Activated CD4-positive, alpha-beta T cell treated with anti-CD3 and anti-CD28 coated beads, Interleukin-2, amount 10 ng/mL, durations not matched to agents 24 days and 14 days (primary cell): ENCODE data around the gene UBE2G1. TPM values are rescaled to one million over a fixed set of nuclear protein-coding genes. Genes with fewer than 3 reads are reported as not detected.

Experiments used
- DNase-seq: peaks from one replicate; pipeline ENCODE4 v3.0.0; 2022
- H3K27ac Mint-ChIP-seq: one replicate; pipeline ENCODE4 v1.8.0; 2022; ENCODE audit warnings: mild to moderate bottlenecking, mixed read lengths
- H3K27me3 Mint-ChIP-seq: one replicate; pipeline ENCODE4 v1.8.0; 2022; ENCODE audit warnings: mixed read lengths
- H3K36me3 Mint-ChIP-seq: one replicate; pipeline ENCODE4 v1.8.0; 2022; ENCODE audit warnings: low read depth, mild to moderate bottlenecking, mixed read lengths
- H3K4me1 Mint-ChIP-seq: one replicate; pipeline ENCODE4 v1.8.0; 2021; ENCODE audit warnings: mixed read lengths
- H3K4me3 Mint-ChIP-seq: one replicate; pipeline ENCODE4 v1.8.0; 2022; ENCODE audit warnings: mild to moderate bottlenecking, moderate library complexity, mixed read lengths
- H3K9me3 Mint-ChIP-seq: one replicate; pipeline ENCODE4 v1.8.0; 2021; ENCODE audit warnings: mixed read lengths
- intact Hi-C: fragments of 100-400 bp; cut with micrococcal nuclease; formaldehyde crosslinking; loops from one replicate; pipeline ENCODE4 v1.15.1; 2023
- total RNA-seq: library from RNA; stranded (reverse); gene quantifications from 2 replicates; pipeline ENCODE4 v1.2.3, GENCODE V29; 2022

Gene UBE2G1
- total RNA-seq, 1 donor from 2014 or later: 77.3 TPM

DNA sequence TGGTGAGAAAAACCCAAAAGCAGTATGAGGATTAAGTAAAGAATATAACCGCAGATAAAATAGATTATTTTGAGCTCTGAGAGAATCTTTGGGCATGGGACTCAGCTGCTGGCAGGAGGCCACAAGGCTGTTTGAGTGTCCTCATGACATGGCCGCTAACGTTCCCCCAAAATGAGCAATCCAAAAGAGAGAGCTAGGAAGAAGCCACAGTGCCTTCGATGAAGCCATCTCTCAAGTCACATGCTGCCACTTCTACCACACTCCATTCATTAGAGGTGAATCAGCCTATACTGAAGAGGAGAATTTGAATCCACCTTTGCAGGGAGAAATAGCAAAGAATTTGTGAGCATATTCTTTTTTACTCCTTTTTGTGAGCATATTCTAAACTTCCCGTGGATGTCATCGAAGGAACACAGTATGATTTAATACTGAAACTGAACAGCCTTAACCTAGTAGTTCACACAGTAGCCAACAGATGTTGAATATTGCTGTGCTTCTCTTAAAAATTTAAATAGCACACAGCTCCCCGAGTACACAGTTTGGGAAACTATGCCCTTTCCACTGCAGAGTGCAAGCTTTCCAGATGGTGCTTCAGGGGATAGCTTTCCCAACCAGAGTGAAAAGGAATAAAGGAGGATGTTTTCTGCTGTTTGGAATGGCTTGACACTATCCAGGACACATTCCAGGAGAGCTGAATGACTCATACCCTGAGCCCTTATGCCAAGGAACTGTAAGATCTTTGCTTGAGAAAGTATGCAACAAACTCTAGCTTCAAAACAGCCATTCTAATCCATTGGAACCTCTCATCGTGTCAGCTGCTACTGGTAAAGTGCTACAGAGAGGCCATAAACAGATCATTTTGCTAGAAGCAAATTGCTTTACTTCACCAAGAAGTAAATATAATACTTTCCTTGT is 136.6 kb downstream of the UBE2G1 start:
- H3K36me3 Mint-ChIP-seq: peaks cover 26% of the 10 kb centered on the region
- no peaks in the 10 kb centered on the region for H3K9me3 Mint-ChIP-seq
- intact Hi-C loops: no loop called here
- no peaks in the 10 kb centered on the region for H3K27me3 Mint-ChIP-seq
- no peak for DNase-seq
- no peak overlapping the region for H3K4me3 Mint-ChIP-seq
- no peak overlapping the region for H3K27ac Mint-ChIP-seq
- H3K4me1 Mint-ChIP-seq: peaks cover 17% of the 10 kb centered on the region

DNA sequence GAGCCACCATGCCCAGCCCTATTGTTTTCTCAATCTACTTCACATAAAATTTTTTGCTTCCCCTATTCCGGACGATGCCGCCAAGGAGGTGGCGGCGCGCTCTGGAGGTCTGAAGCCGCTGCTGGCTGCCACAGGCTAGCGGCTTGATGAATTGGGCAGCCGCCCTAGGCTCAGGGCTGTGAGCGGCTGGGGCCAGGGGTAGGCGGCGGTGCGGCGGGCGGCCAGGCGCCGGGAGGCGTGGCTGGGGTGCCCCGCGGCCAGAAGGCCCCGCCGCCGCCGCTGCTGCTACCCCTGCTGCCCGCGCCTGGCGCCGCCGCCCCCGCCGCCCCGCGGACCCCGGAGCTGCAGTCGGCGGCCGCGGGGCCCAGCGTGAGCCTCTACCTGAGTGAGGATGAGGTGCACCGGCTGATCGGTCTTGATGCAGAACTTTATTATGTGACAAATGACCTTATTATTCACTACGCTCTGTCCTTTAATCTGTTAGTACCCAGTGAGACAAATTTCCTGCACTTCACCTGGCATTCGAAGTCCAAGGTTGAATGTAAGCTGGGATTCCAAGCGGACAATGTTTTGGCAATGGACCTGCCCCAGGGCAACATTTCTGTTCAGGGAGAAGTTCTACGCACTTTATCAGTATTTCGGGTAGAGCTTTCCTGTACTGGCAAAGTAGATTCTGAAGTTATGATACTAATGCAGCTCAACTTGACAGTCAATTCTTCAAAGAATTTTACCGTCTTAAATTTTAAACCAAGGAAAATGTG is 144.4 kb downstream of the UBE2G1 start:
- H3K4me1 Mint-ChIP-seq: no peaks in the 10 kb centered on the region
- intact Hi-C loops: no loop called here
- H3K9me3 Mint-ChIP-seq: no peaks in the 10 kb centered on the region
- no peak for DNase-seq
- no peaks in the 10 kb centered on the region for H3K27me3 Mint-ChIP-seq
- peaks cover 17% of the 10 kb centered on the region for H3K36me3 Mint-ChIP-seq
- no peak overlapping the region for H3K4me3 Mint-ChIP-seq
- H3K27ac Mint-ChIP-seq: no peak overlapping the region

DNA sequence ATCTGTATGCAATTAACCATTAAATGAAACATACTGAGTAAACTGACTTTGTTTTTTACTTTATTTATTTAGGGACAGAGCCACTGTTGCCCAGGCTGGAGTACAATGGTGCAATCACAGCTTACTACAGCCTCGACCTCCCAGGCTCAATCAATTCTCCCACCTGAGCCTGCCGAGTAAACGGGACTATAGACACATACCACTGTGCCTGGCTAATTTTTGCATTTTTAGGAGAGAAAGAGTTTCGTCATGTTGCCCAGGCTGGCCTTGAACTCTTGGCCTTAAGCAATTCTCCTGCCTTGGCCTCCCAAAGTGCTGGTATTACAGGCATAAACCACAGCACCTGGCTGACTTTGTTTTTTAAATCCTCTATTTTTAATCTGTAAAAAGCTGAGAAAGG is 145.3 kb downstream of the UBE2G1 start:
- DNase-seq: no peak

GRCh38 chr17:4220655-4221054 is 145.8 kb downstream of the UBE2G1 start:
- intact Hi-C loops: no loop called here
- no peak overlapping the region for H3K4me3 Mint-ChIP-seq
- no peak overlapping the region for H3K27ac Mint-ChIP-seq
- peaks cover 22% of the 10 kb centered on the region for H3K36me3 Mint-ChIP-seq
- no peaks in the 10 kb centered on the region for H3K9me3 Mint-ChIP-seq
- H3K27me3 Mint-ChIP-seq: no peaks in the 10 kb centered on the region
- DNase-seq: no peak
- H3K4me1 Mint-ChIP-seq: peaks cover 4% of the 10 kb centered on the region

More for the DNA sequence above, 145.3 kb downstream of the UBE2G1 start:
- no peaks in the 10 kb centered on the region for H3K9me3 Mint-ChIP-seq
- no peak overlapping the region for H3K27ac Mint-ChIP-seq
- intact Hi-C loops: no loop called here
- H3K4me1 Mint-ChIP-seq: peaks cover 3% of the 10 kb centered on the region
- H3K4me3 Mint-ChIP-seq: no peak overlapping the region
- H3K27me3 Mint-ChIP-seq: no peaks in the 10 kb centered on the region
- H3K36me3 Mint-ChIP-seq: peaks cover 21% of the 10 kb centered on the region

Other genes starting within 250 kb of the UBE2G1 start
- gene ZZEF1, start 223.6 kb downstream of the UBE2G1 start, total RNA-seq: 40.8 and 42.8 TPM in 2 replicates
- gene CYB5D2, start 223.5 kb downstream of the UBE2G1 start, total RNA-seq: 7.1 and 7.7 TPM in 2 replicates
- 53.1 and 53.6 TPM in 2 replicates for gene ANKFY1, start 102.7 kb downstream of the UBE2G1 start, total RNA-seq
- 1.3 and 1.9 TPM in 2 replicates for gene SPNS3, start 67.3 kb upstream of the UBE2G1 start, total RNA-seq
- gene SPNS2, start 132.2 kb upstream of the UBE2G1 start, total RNA-seq: 0.17 and 0.28 TPM in 2 replicates
- gene MYBBP1A, start 188.7 kb upstream of the UBE2G1 start, total RNA-seq: 178 and 181 TPM in 2 replicates
- not detected in 2 replicates for gene GGT6, start 193.9 kb upstream of the UBE2G1 start, total RNA-seq
- gene SMTNL2, start 217.9 kb upstream of the UBE2G1 start, total RNA-seq: not detected in 2 replicates